BLaER1 treated with 17β-estradiol and CSF1 and Interleukin-3, amounts not matched to agents 10 nM and 100 nM (cell line): ENCODE results near the gene CNOT8.

Experiments used
- H3K27ac ChIP-seq, 11 experiments: shearing (Covaris generic); formaldehyde crosslinking; 2 replicates each; pipeline ENCODE4 v1.8.1; 2022
- H3K27me3 ChIP-seq, 11 experiments: shearing (Covaris generic); formaldehyde crosslinking; 2 replicates each; pipeline ENCODE4 v1.8.1; 2022
- H3K36me3 ChIP-seq, 11 experiments: shearing (Covaris generic); formaldehyde crosslinking; 2 replicates each; pipeline ENCODE4 v1.8.1; 2022
- H3K4me1 ChIP-seq, 10 experiments: shearing (Covaris generic); formaldehyde crosslinking; 2 replicates each; pipeline ENCODE4 v1.8.1; 2022
- H3K4me2 ChIP-seq, 11 experiments: shearing (Covaris generic); formaldehyde crosslinking; 2 replicates each; pipeline ENCODE4 v1.8.1; 2022
- H3K4me3 ChIP-seq, 10 experiments: shearing (Covaris generic); formaldehyde crosslinking; 2 replicates each; pipeline ENCODE4 v1.8.1; 2022
- H3K9ac ChIP-seq, 11 experiments: shearing (Covaris generic); formaldehyde crosslinking; 2 replicates each; pipeline ENCODE4 v1.8.1; 2022
- H3K9me3 ChIP-seq, 11 experiments: shearing (Covaris generic); formaldehyde crosslinking; replicated peaks in 1 of 11; 2 replicates each; pipeline ENCODE4 v1.8.1; 2022
- H4K20me1 ChIP-seq, 11 experiments: shearing (Covaris generic); formaldehyde crosslinking; 2 replicates each; pipeline ENCODE4 v1.8.1; 2022
- Cebpa-rat ChIP-seq, 11 experiments: shearing (Covaris generic); IDR thresholded peaks; 2 replicates each; pipeline ENCODE4 v1.8.1; 2022

Gene CNOT8

GRCh38 chr5:154857530-154858296, 714 bp upstream of the CNOT8 start:
- TF ChIP-seq Cebpa-rat (IDR thresholded peaks at IDR 0.05), result no peak
- H3K27me3 ChIP-seq, result no peaks in the 10 kb centered on the region
- peak overlapping the region; percentile 89 to 99 (median 99) for H3K27ac ChIP-seq
- H3K4me3 ChIP-seq, result peak overlapping the region; percentile 64 to 91 (median 86)
- H3K9ac ChIP-seq, result peak overlapping the region; percentile 88 to 99 (median 97)
- H3K9me3 ChIP-seq, result no peaks in the 10 kb centered on the region
- peaks cover 0 to 16% (median 0%) of the 10 kb centered on the region in 11 experiments; a peak in 8 of 22 replicates for H3K36me3 ChIP-seq
- peak overlapping the region; percentile 89 to 99 (median 94) for H3K4me2 ChIP-seq
- peaks cover 47 to 54% (median 49%) of the 10 kb centered on the region in 10 experiments for H3K4me1 ChIP-seq
- peaks cover 23 to 36% (median 30%) of the 10 kb centered on the region in 11 experiments for H4K20me1 ChIP-seq

- H3K27me3 ChIP-seq, result no peaks in the 10 kb centered on the region
- peak overlapping the region; percentile 82 to 99 (median 92) for H3K4me2 ChIP-seq
- H3K27ac ChIP-seq, result peak overlapping the region; percentile 89 to 99 (median 99)
- H4K20me1 ChIP-seq, result peaks cover 38 to 51% (median 45%) of the 10 kb centered on the region in 11 experiments
- H3K9ac ChIP-seq, result peak overlapping the region; percentile 88 to 99 (median 97)
- H3K36me3 ChIP-seq, result peaks cover 11 to 30% (median 13%) of the 10 kb centered on the region in 11 experiments; a peak in 21 of 22 replicates
- H3K9me3 ChIP-seq, result no peaks in the 10 kb centered on the region
- H3K4me3 ChIP-seq, result peak overlapping the region; percentile 64 to 91 (median 86)
- no peak for TF ChIP-seq Cebpa-rat (IDR thresholded peaks at IDR 0.05)
- peaks cover 56 to 64% (median 60%) of the 10 kb centered on the region in 10 experiments for H3K4me1 ChIP-seq
Measured at GRCh38 chr5:154858972-154859871, 795 bp downstream of the CNOT8 start.

- peaks cover 47 to 60% (median 54%) of the 10 kb centered on the region in 11 experiments for H4K20me1 ChIP-seq
- H3K4me1 ChIP-seq, result peaks cover 55 to 70% (median 59%) of the 10 kb centered on the region in 10 experiments
- H3K36me3 ChIP-seq, result peaks cover 20 to 39% (median 22%) of the 10 kb centered on the region in 11 experiments
- H3K4me2 ChIP-seq, result peak overlapping the region; percentile 82 to 99 (median 92)
- 0 out of 22 replicates have a peak, but pooled peaks of 1 of the 11 experiments have one; percentile 18 for TF ChIP-seq Cebpa-rat (IDR thresholded peaks at IDR 0.05)
- H3K27ac ChIP-seq, result peak overlapping the region; percentile 89 to 99 (median 99); a peak in 21 of 22 replicates
- H3K9me3 ChIP-seq, result no peaks in the 10 kb centered on the region
- no peaks in the 10 kb centered on the region for H3K27me3 ChIP-seq
- H3K4me3 ChIP-seq, result peak overlapping the region; percentile 64 to 91 (median 86)
- peak overlapping the region; percentile 88 to 99 (median 97) for H3K9ac ChIP-seq
Measured at GRCh38 chr5:154860123-154860522, 1.7 kb downstream of the CNOT8 start.

GRCh38 chr5:154860765-154861164, 2.3 kb downstream of the CNOT8 start:
- H3K27ac ChIP-seq, result peak overlapping the region in 10 of 11 experiments; percentile 89 to 99 (median 99); a peak in 20 of 22 replicates
- H3K4me2 ChIP-seq, result peak overlapping the region; percentile 82 to 99 (median 92)
- TF ChIP-seq Cebpa-rat (IDR thresholded peaks at IDR 0.05), result no peak
- H3K27me3 ChIP-seq, result no peaks in the 10 kb centered on the region
- peak overlapping the region; percentile 64 to 91 (median 86) for H3K4me3 ChIP-seq
- H3K4me1 ChIP-seq, result peaks cover 49 to 63% (median 53%) of the 10 kb centered on the region in 10 experiments
- peaks cover 54 to 66% (median 61%) of the 10 kb centered on the region in 11 experiments for H4K20me1 ChIP-seq
- peak overlapping the region; percentile 88 to 99 (median 97) for H3K9ac ChIP-seq
- H3K36me3 ChIP-seq, result peaks cover 26 to 45% (median 28%) of the 10 kb centered on the region in 11 experiments
- H3K9me3 ChIP-seq, result no peaks in the 10 kb centered on the region

GRCh38 chr5:154861946-154862345, 3.5 kb downstream of the CNOT8 start:
- Histone ChIP-seq H3K4me2 (peak overlapping the region; percentile 82 to 99 (median 92)), H3K36me3 (peaks cover 38 to 57% (median 40%) of the 10 kb centered on the region in 11 experiments)

GRCh38 chr5:154862766-154863165, 4.3 kb downstream of the CNOT8 start:
- Histone ChIP-seq H3K9me3 (no peaks in the 10 kb centered on the region), H3K36me3 (peaks cover 46 to 65% (median 48%) of the 10 kb centered on the region in 11 experiments), H3K27me3 (no peaks in the 10 kb centered on the region), H3K4me1 (peaks cover 33 to 50% (median 37%) of the 10 kb centered on the region in 10 experiments), H3K4me3 (peak overlapping the region in 3 of 10 experiments; percentile 16 to 91 (median 41); a peak in 2 of 20 replicates), H3K9ac (peak overlapping the region in 6 of 11 experiments; percentile 0 to 28 (median 6); a peak in 6 of 22 replicates), H3K4me2 (peak overlapping the region; percentile 82 to 99 (median 92)), H3K27ac (peak overlapping the region in 6 of 11 experiments; percentile 3 to 30 (median 14); a peak in 3 of 22 replicates), H4K20me1 (peaks cover 73 to 86% (median 81%) of the 10 kb centered on the region in 11 experiments)
- TF ChIP-seq Cebpa-rat (IDR thresholded peaks at IDR 0.05), result no peak

More at GRCh38 chr5:154861946-154862345, 3.5 kb downstream of the CNOT8 start:
- peaks cover 65 to 78% (median 73%) of the 10 kb centered on the region in 11 experiments for H4K20me1 ChIP-seq
- peak overlapping the region in 2 of 11 experiments; percentile 95 to 97; a peak in 3 of 22 replicates for H3K9ac ChIP-seq
- H3K4me1 ChIP-seq, result peaks cover 37 to 52% (median 42%) of the 10 kb centered on the region in 10 experiments
- no peak for TF ChIP-seq Cebpa-rat (IDR thresholded peaks at IDR 0.05)
- H3K27ac ChIP-seq, result peak overlapping the region in 7 of 11 experiments; percentile 3 to 99 (median 91); a peak in 5 of 22 replicates
- peak overlapping the region in 6 of 10 experiments; percentile 77 to 91 (median 86); a peak in 7 of 20 replicates for H3K4me3 ChIP-seq
- H3K9me3 ChIP-seq, result no peaks in the 10 kb centered on the region
- H3K27me3 ChIP-seq, result no peaks in the 10 kb centered on the region

GRCh38 chr5:154863291-154864080, 5.1 kb downstream of the CNOT8 start:
- Histone ChIP-seq H3K27ac (0 out of 22 replicates have a peak overlapping the region, but pooled peaks of 1 of the 11 experiments have one; percentile 3), H3K4me1 (peaks cover 33 to 50% (median 40%) of the 10 kb centered on the region in 10 experiments), H3K27me3 (no peaks in the 10 kb centered on the region), H3K9me3 (no peaks in the 10 kb centered on the region), H3K9ac (peak overlapping the region in 2 of 11 experiments; percentile 0 to 13; a peak in 2 of 22 replicates), H4K20me1 (peaks cover 79 to 94% (median 88%) of the 10 kb centered on the region in 11 experiments), H3K4me2 (peak overlapping the region; percentile 82 to 99 (median 92); a peak in 20 of 22 replicates), H3K36me3 (peaks cover 53 to 73% (median 55%) of the 10 kb centered on the region in 11 experiments), H3K4me3 (no peak overlapping the region)
- no peak for TF ChIP-seq Cebpa-rat (IDR thresholded peaks at IDR 0.05)
